ENCODE data around the gene CCDC87.

Gene CCDC87

GRCh38 chr11:66580803-66581202, 12.1 kb downstream of the CCDC87 start:
- DNase-seq = no peak

DNA sequence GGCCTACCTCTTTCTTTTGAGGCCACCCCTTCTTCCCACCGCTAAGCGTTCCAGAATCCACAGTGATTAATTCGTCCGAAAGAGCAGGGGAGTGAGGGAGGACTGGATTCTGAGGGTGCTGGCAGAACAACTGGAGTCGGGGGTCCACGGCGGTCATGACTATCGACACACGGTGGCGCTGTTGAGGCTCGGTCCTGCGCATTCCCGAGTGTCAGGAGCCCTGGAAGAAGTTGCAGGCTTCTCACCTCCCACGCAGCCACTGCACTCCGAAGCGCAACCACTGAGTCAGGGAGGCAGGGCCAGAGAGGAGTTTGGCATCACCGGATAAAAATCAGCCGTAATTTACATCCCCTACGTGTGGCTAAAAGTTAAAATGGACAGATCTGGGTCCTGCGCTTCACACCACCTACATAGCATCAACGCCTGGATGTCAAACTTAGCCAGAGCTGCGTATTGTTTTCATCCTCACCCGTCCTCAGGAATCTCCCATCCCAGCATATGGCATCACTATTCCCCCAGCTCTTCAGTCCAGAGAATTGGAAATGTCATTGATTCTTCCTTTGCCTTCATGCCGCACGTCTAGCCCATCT, 13.8 kb downstream of the CCDC87 start:
- DNase-seq = peak; percentile 65

- no peak for DNase-seq
Observed at GRCh38 chr11:66570850-66571180, 22.0 kb downstream of the CCDC87 start.

GRCh38 chr11:66570079-66570849, 22.6 kb downstream of the CCDC87 start:
- no peak for DNase-seq

- no peak for DNase-seq
Observed at GRCh38 chr11:66569076-66569475, 23.8 kb downstream of the CCDC87 start.

GRCh38 chr11:66568124-66568916, 24.5 kb downstream of the CCDC87 start, which contains the start of gene CTSF:
TSS of gene CTSF (minus strand) at chr11:66568606. CDS start at chr11:66568486, 120 bp downstream.
- DNase-seq = peak; percentile 64

DNA sequence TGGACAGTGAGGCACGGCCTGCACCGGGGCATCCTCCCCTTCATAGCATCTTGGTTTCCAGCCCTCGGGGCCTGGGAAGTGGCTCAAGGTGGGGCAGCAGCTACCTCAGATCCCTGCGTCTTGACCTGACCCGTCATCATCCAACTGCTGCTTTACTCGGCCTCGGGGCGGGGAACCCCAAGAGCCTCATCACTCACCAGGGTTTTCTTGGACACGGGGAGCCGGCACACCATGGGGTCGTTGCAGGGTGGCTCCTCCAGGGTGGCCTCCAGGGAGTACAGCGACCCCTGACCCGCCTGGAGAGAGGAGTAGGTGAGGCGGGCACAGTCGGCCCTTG, 25.1 kb downstream of the CCDC87 start:
- DNase-seq = no peak

- no peak for DNase-seq
Observed at GRCh38 chr11:66566221-66566620, 26.6 kb downstream of the CCDC87 start.

DNA sequence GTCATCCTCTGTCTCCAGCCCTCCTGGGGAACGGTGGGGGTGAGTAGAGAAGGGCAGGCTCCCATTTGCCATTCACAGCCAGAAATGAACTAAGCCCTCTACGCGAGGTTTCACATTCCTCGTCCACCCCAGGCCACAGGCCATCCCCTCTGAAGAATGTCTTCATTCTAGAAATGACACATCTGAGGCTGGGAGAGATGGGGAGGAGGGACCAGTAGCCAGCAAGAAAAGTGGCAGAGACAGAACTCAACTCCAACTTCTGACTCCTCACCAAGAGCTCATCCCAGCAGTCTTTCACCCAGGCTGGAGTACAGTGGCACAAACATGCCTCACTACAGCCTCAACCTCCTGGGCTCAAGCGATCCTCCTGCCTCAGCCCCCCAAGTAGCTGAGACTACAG, 27.9 kb downstream of the CCDC87 start:
- DNase-seq = no peak

GRCh38 chr11:66564538-66564937, 28.3 kb downstream of the CCDC87 start:
- no peak for DNase-seq

DNA sequence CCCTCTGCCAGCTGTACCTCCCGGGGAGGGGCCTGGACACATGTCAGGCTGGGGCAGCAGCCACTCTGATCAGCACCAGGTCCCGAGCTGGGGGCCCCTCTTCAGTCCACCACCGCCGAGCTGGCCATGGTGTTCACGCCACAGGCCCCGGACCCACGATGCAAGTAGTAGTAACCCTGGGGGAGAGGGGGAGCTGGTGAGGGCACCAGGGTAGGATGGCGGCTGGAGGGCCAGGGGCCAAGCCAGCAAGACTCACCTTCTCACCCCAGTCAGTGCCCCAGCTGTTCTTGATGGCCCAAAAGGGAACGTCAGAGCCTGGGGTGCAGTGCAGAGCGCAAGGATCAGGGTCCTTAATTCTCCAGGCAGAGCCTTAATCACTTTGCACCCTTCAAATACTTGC, 29.0 kb downstream of the CCDC87 start:
- DNase-seq = no peak

DNA sequence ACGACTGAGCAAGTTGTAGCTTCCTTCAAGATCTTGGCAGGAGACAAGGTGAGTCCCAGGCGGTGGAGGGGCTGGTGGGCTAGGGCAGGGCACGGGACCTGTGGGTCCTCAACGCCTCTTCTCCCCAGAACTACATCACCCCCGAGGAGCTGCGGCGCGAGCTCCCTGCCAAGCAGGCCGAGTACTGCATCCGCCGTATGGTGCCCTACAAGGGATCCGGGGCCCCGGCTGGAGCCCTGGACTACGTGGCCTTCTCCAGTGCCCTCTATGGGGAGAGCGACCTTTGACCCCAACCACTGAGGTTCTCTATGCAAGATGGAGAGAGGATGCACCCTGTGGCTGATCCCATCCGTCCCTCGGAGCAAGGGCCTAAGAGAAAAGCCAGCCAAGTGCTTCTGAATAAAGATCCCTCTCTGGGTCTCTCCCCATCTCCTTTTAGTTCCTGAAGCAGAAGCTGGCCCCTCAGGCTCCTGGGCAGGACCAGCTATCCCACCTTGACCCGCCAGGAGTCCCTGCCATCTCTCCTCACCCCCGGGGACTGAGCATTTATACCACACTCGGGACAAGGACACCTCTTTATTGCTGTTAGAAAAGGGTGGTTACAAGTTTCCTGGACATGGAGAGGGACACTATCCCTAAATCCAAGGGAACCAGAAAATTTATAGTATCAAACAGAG, 29.8 kb downstream of the CCDC87 start:
- DNase-seq = no peak

GRCh38 chr11:66562275-66562674, 30.6 kb downstream of the CCDC87 start:
- no peak for DNase-seq

DNA sequence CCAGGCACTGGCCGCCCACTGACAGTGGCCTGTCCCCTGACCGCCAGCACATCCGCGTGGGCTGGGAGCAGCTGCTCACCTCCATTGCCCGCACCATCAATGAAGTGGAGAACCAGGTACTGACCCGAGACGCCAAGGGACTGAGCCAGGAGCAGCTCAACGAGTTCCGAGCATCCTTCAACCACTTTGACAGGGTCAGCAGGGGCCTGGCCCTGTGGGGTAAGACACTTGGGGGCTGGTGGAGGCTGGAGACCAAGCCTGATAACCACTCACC, 31.0 kb downstream of the CCDC87 start:
- DNase-seq = no peak

GRCh38 chr11:66561178-66561974, 31.5 kb downstream of the CCDC87 start:
- DNase-seq = no peak

DNA sequence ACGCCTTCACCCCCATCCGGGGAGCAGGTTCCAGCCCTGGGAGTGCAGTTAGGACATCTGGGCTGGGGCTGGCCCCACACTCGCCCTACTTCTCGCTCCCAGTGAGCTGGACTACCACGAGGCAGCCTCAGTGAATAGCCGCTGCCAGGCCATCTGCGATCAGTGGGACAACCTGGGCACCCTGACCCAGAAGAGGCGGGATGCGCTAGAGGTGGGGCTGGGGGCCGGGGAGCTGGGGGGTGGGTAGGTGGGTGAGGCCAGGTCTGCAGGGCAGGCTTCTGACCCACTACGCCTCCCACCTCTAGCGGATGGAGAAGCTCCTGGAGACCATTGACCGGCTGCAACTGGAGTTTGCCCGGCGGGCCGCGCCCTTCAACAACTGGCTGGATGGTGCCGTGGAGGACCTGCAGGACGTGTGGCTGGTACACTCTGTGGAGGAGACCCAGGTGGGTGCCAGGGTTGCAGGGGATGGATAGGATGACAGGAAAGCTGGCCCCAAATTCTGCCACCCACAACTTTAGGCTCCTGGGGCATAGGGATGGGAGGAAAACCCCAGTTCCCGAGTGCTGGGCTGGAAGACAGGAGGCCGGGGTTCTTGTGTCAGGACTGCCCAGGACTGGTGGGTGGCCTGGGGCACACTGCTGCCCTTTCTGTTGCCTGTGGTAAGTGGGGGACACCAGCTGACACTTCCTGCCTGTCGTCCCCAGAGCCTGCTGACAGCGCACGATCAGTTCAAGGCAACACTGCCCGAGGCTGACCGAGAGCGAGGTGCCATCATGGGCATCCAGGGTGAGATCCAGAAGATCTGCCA, 32.8 kb downstream of the CCDC87 start:
- DNase-seq = no peak

DNA sequence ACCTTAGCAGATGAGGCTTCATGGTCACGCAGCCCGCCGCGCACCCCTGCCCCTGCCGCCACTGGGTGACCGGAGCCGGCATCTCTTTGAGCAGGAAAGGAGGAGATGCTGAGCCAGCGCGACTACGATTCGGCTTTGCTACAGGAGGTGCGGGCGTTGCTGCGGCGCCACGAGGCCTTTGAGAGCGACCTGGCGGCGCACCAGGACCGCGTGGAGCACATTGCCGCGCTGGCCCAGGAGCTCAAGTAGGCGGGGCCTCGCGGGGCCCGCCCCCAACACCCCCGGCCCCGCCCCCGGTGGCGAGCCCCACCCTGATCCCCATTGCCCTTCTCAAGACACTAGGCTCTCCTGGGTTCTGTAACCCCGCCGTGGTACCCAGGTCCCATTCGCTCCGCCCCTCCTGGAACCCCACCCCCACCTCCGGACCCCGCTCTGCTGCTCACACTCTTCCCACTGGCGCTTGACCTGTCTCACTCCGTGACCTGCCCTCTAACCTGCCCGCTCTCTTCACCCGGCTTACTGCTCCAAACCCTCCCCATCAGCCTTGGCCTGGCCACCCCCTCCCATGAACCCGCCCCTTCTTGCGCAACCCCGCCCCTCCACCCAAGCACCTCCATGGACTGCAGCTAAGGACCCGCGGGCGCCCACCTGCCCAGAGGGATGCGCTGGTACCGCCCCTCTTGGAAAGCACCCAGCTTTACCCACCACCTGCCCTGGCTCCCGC, 33.6 kb downstream of the CCDC87 start:
- no peak for DNase-seq

DNA sequence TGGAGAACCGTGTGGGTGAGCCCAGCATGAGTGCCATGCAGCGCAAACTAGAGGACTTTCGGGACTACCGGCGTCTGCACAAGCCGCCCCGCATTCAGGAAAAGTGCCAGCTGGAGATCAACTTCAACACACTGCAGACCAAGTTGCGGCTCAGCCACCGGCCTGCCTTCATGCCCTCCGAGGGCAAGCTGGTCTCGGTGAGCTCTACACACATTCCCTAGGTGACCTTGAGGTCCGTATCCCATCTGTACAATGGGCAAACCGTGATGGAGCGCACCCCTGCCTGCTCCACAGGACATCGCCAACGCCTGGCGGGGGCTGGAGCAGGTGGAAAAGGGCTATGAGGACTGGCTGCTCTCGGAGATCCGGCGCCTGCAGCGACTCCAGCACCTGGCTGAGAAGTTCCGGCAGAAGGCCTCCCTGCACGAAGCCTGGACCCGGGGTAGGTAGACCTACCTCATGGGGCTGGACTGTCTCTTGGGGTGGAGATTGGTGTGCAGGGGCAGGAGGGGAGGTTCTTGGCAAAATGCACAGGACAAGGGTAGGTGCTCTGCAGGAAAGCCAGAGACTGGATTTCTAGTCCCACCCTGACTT, 35.0 kb downstream of the CCDC87 start:
- no peak for DNase-seq

GRCh38 chr11:66556086-66556485, 36.8 kb downstream of the CCDC87 start:
- DNase-seq = no peak

DNA sequence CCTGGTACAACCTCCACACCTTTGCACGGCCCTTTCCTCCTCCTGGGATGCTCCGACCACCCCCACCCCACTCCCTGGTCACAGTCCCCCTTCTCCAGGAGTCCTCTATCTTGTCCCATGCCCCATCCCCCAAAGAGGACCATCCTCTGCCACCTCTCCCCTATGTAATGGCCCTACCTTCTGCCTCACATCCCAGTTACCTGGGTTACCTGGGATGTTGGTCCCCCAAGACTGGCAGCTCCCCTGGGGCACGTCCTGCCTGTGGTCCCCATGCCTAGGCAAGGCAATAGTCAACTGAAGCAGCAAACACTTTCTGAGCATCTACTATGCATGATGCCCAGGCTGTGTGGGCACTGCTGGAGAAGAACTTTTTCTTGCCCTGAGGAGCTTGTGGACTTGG, 37.4 kb downstream of the CCDC87 start:
- DNase-seq = no peak

- DNase-seq = no peak
Observed at GRCh38 chr11:66554602-66555001, 38.3 kb downstream of the CCDC87 start.

Data from fibroblast of skin of right quadriceps (primary cell).